Astrocyte of the spinal cord (primary cell): ENCODE data around the gene HOXA6.

ENCODE experiments used
- DNase-seq: peaks from one replicate; pipeline ENCODE4 v3.0.0; 2011; ENCODE audit warnings: low read depth, low spot score
- H3K4me3 ChIP-seq: 2 replicates; pipeline ENCODE4 v1.5.1; 2011; ENCODE audit warnings: low read depth, mild to moderate bottlenecking, low read length, moderate library complexity
- CTCF ChIP-seq: IDR thresholded peaks from 2 replicates; pipeline ENCODE4 v1.5.1; 2012; ENCODE audit warnings: low read depth, mild to moderate bottlenecking, low read length, inconsistent platforms
- in situ Hi-C: cut with HindIII; loops from 2 replicates; pipeline ENCODE4 v1.10.0; 2017; ENCODE audit warnings: low sequenced_read_pairs

HOXA6 gene

DNA sequence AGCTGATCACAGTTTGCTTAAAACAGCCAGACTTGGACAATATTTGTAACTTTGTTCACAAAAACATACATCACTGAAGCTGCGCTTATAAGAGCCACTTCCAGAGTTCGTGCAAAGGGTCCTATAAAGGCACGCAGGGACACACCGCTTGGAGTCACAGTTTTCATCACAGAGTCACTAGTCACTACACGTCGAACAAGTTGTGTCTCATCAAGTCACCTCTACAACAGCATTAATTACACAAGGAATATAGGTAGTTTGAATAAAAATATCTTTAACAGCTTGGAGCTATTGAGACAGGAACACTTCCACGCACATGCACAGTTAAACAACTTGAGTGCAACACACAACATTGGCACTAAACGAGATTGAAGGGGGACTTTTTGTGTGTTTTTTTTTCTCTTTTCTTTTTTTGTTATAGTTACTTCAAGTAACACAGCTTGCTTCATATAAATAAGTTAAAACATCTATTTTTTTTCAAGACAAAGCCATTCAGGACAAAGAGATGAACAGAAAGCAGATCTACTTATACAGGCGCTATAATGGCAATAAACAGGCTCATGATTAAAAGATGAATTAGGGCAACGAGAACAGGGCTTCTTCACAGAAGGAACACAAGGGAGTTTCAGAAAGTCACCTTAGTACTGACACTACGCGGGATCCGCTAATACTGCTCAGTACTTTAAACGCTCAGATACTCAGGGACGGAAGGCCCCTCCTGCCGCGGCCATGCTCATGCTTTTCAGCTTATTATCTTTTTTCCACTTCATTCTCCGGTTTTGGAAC, 6.2 kb downstream of the HOXA6 start:
- peak overlapping the region; percentile 65 for H3K4me3 ChIP-seq
- TF ChIP-seq CTCF = no peak
- in situ Hi-C loops = no loop called here
- DNase-seq = peak; percentile 59

GRCh38 chr7:27140126-27140857, 7.3 kb downstream of the HOXA6 start:
- in situ Hi-C loops = no loop called here
- peak; percentile 73 for DNase-seq
- H3K4me3 ChIP-seq = peak overlapping the region; percentile 65
- no peak for TF ChIP-seq CTCF

DNA sequence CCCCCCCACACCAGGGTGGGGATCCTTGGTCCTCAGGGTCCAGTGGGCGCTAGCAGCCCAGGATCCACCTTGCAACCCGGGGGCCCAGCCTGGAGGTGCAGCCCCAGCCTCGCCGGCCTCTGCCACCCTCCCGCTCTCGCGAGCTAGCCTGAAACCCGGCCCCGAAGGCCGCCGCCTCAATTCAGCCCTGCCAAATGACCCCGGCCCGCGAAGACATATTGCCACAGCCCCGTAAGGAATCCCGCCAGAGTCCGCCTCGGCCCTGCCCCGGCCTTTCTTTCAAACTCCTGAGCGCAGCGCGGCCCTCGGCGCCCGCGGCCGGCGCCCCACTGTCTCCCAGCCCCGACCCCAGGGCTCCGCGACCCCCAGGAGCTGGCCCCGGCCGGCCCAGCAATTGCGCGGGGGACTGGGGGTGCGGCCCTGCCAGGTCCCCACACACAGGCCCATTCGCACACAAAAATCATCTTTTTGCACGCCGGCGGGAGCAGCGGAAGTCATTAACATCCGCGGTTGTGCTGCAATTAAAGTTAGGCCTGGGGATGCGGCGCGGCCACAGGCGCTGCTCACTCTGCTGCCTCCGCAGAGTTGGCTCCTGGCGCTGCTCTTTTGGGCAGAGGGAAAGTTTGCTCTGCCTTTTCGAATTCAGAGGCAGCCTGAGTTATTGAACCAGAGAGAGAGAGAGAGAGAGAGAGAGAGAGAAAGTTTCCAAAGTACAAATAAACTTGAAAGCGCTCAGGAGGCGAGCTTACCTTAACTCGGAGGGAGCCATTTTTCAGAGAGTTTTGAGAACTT, 8.0 kb downstream of the HOXA6 start:
- in situ Hi-C loops = no loop called here
- peak; percentile 40 for DNase-seq
- TF ChIP-seq CTCF = no peak
- H3K4me3 ChIP-seq = peak overlapping the region; percentile 65

DNA sequence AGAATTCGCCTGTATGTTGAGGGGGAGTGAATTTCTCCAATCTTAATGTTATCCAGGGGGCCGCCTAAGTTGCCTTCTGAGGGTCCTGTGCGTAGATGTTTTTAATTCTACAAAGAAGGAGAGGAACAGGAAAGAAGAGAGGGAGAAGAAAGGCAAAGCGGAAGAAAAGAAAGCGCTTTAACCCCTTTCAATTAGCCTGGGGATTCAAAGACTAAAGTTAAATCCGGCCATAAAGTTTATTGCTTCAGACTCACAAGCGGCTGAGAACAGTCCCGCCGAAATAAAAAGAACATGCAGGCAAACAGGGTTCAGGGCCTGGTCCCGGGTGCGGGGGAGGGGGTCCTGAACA, 8.6 kb downstream of the HOXA6 start:
- no peak for TF ChIP-seq CTCF
- H3K4me3 ChIP-seq = peak overlapping the region; percentile 65
- no peak for DNase-seq
- in situ Hi-C loops = no loop called here

DNA sequence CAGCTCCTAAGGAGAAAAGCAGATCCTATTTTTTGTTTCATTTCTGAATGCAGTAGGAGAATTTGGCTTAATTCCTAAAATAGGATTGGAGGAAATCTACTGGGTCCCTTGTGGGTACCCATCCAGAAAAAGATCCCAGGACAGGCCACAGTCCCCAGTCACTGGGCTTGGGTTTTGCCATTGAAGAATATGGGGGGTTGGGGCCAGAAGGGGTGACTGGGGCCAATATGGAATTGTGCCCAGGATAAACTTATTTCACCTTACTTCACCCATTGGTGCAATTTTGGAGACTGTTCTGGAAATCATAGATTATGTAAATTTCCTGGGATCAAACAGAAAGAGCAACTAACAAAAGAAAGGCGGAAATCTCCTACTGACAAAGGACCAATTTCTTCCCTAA, 9.1 kb downstream of the HOXA6 start:
- in situ Hi-C loops = no loop called here
- no peak for DNase-seq
- TF ChIP-seq CTCF = no peak
- H3K4me3 ChIP-seq = peak overlapping the region; percentile 65

DNA sequence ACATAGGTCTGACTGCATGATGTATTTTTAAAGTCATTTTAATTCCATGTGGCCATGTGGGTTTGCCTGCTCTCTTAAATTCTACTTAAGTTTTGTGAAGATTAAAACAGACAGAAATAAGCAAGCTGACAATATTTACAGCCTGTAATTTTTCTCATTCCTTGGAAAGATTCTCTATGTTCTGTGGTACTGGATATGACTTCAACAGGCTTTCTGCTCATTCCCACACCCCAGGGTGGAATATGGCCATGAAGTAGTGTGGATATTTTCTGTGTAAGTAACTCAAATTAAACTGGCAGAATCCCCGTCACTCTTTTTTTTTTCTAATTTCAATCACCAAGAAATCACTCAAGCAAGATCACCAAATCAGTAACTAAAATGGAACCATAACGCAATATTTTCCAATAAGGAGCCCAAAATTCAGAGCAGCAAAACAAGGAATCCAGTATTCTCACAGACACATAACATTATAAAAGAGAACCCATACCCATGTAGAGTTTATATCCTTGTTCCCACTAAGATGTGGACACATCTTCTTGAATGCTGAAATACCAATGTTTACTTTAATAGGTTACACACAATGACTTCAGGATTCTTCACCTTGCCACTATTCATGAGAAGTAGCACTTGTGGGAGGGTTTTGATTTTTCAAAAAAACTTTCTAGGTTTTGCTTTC, 9.8 kb downstream of the HOXA6 start:
- no peak for TF ChIP-seq CTCF
- H3K4me3 ChIP-seq = peak overlapping the region; percentile 65

More for the DNA sequence above, 9.8 kb downstream of the HOXA6 start:
- no peak for DNase-seq
- in situ Hi-C loops = no loop called here
